Endodermal cell (in vitro differentiated cells): ENCODE measurements around the gene PHIP. TPM values are rescaled to one million over a fixed set of nuclear protein-coding genes. Genes with fewer than 3 reads are reported as not detected.
A peak's percentile ranks its signal among the peaks of the same experiment; 100 is the strongest.

Experiments used
- DNase-seq: peaks from one replicate; pipeline ENCODE4 v3.0.0-alpha.2; 2017
- H3K27ac ChIP-seq: 2 replicates; pipeline ENCODE4 v1.5.1; 2013; ENCODE audit warnings: mild to moderate bottlenecking, low read depth, low read length, moderate library complexity
- H3K27me3 ChIP-seq: 2 replicates; pipeline ENCODE4 v1.6.1; 2013; ENCODE audit warnings: mild to moderate bottlenecking, low read length, moderate library complexity; ENCODE audit not compliant: insufficient read depth, control insufficient read depth, poor library complexity, severe bottlenecking
- H3K36me3 ChIP-seq: 2 replicates; pipeline ENCODE4 v1.7.0; 2013; ENCODE audit warnings: mild to moderate bottlenecking, low read length, moderate library complexity; ENCODE audit not compliant: control insufficient read depth, insufficient read depth
- H3K4me1 ChIP-seq: one replicate; pipeline ENCODE4 v1.7.0; 2013; ENCODE audit warnings: low read length; ENCODE audit not compliant: control insufficient read depth, insufficient read depth
- H3K4me3 ChIP-seq: 2 replicates; pipeline ENCODE4 v1.5.1; 2013; ENCODE audit warnings: mild to moderate bottlenecking, low read length, moderate library complexity
- H3K9ac ChIP-seq: 2 replicates; pipeline ENCODE4 v1.6.1; 2013; ENCODE audit warnings: mild to moderate bottlenecking, low read length, moderate library complexity; ENCODE audit not compliant: poor library complexity, severe bottlenecking; ENCODE audit errors: extremely low read depth
- H3K9me3 ChIP-seq: 2 replicates; pipeline ENCODE4 v1.6.1; 2013; ENCODE audit warnings: mild to moderate bottlenecking, low read length, moderate library complexity; ENCODE audit not compliant: control insufficient read depth
- H3K27ac Mint-ChIP-seq: 2 replicates; pipeline ENCODE4 v1.8.0; 2020; ENCODE audit warnings: mixed read lengths
- H3K27me3 Mint-ChIP-seq: 2 replicates; pipeline ENCODE4 v1.8.0; 2021; ENCODE audit warnings: mild to moderate bottlenecking, mixed read lengths; ENCODE audit not compliant: insufficient read depth
- H3K36me3 Mint-ChIP-seq: 2 replicates; pipeline ENCODE4 v1.8.0; 2020; ENCODE audit warnings: low read depth, mixed read lengths
- H3K4me1 Mint-ChIP-seq: 2 replicates; pipeline ENCODE4 v1.8.0; 2020; ENCODE audit warnings: mixed read lengths
- H3K4me3 Mint-ChIP-seq: 2 replicates; pipeline ENCODE4 v1.8.0; 2020; ENCODE audit warnings: mild to moderate bottlenecking, moderate library complexity, mixed read lengths
- H3K9me3 Mint-ChIP-seq: 2 replicates; pipeline ENCODE4 v1.8.0; 2020; ENCODE audit warnings: mild to moderate bottlenecking, mixed read lengths
- WGBS, 2 experiments: methylation state at CpG; one replicate each; pipeline versions ENCODE4 v1.1.5 to v1.1.7; 2013; ENCODE audit warnings: missing lambda C conversion rate in 2 of 2, mixed read lengths in 1 of 2; ENCODE audit not compliant: insufficient coverage in 1 of 2, insufficient read length in 1 of 2; 5-methylcytosine and 5-hydroxymethylcytosine counted together
- total RNA-seq, 2 donors: library from RNA; stranded (reverse); fragmentation: NEBNext Ultra II Directional in 1 of 2; extraction: Animal tissue kit (Norgen Biotek cat#: 25700) in 1 of 2; gene quantifications; 2 replicates in 1 of 2; 3 replicates in 1 of 2; pipeline ENCODE4 v1.2.1, GENCODE V29; 2021
- TF ChIP-seq, protein P1 (sequence below): fragments of 200-600 bp; sonication (generic); conservative IDR thresholded peaks from 2 replicates; pipeline ENCODE4 v1.5.0; 2021; ENCODE audit warnings: antibody characterized with exemption, mild to moderate bottlenecking

PHIP gene
- total RNA-seq, 2 donors from 2014 or later, result 49.8 to 59.7 TPM

DNA sequence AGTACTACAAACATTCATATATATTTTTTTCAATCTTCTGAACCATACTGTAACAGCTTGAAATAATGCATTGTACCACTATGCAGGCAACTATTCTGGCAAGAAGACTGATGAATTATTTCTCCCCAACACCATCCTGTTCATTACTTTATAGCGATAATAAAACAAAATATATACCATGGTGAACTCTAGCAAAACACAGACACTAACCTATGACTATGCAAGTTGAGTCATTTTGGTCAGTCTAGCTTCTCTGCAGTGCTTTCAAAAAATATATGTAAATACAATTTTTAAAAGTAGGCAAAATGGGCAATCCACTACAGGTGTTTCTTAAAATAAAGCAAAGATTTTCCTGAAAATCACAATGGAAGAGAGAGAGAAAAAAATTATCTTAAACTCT is 20.3 kb downstream of the PHIP start:
- no peak overlapping the region for H3K27ac Mint-ChIP-seq
- Histone ChIP-seq H3K36me3 (peaks cover 83% of the 10 kb centered on the region), H3K27me3 (no peaks in the 10 kb centered on the region), H3K9ac (no peak overlapping the region), H3K4me3 (no peak overlapping the region), H3K27ac (no peak overlapping the region), H3K4me1 (no peaks in the 10 kb centered on the region), H3K9me3 (peaks cover 13% of the 10 kb centered on the region)
- no peak overlapping the region for H3K4me3 Mint-ChIP-seq
- TF ChIP-seq, protein P1, sequence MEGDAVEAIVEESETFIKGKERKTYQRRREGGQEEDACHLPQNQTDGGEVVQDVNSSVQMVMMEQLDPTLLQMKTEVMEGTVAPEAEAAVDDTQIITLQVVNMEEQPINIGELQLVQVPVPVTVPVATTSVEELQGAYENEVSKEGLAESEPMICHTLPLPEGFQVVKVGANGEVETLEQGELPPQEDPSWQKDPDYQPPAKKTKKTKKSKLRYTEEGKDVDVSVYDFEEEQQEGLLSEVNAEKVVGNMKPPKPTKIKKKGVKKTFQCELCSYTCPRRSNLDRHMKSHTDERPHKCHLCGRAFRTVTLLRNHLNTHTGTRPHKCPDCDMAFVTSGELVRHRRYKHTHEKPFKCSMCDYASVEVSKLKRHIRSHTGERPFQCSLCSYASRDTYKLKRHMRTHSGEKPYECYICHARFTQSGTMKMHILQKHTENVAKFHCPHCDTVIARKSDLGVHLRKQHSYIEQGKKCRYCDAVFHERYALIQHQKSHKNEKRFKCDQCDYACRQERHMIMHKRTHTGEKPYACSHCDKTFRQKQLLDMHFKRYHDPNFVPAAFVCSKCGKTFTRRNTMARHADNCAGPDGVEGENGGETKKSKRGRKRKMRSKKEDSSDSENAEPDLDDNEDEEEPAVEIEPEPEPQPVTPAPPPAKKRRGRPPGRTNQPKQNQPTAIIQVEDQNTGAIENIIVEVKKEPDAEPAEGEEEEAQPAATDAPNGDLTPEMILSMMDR, result no peak
- DNase-seq, result no peak
- H3K36me3 Mint-ChIP-seq, result peaks cover 61% of the 10 kb centered on the region
- no peaks in the 10 kb centered on the region for H3K27me3 Mint-ChIP-seq
- no peaks in the 10 kb centered on the region for H3K4me1 Mint-ChIP-seq
- peaks cover under 1% of the 10 kb centered on the region for H3K9me3 Mint-ChIP-seq
- WGBS, 2 experiments, result 100% methylated on average over 1 of the region's 1 CpG; no CpG with 5 or more reads in 1 of the 2 experiments

DNA sequence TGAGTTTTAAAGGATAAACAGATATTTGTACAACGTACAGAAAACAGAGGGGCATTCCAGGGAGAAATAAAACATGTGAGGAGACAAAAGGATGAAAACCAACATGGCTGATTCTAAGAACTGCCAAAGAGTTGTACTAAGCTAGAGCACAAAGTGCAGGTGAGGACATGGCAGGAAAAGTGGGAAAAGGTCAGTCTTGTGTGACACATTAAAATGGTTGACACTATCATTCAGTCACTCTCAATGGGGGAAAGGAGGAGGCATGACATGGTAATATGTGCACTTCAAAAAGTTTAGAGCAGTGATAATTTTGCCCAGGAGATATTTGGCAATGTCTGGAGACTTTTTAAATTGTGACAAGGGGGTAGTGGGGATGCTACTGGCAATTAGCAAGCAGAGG is 21.8 kb downstream of the PHIP start:
- Mint-ChIP-seq H3K4me3 (no peak overlapping the region), H3K9me3 (peaks cover 3% of the 10 kb centered on the region), H3K36me3 (peaks cover 73% of the 10 kb centered on the region), H3K27ac (no peak overlapping the region), H3K27me3 (no peaks in the 10 kb centered on the region), H3K4me1 (no peaks in the 10 kb centered on the region)
- peaks cover 21% of the 10 kb centered on the region for H3K9me3 ChIP-seq
- no peaks in the 10 kb centered on the region for H3K27me3 ChIP-seq
- no peak overlapping the region for H3K4me3 ChIP-seq
- TF ChIP-seq, protein P1, result no peak
- H3K4me1 ChIP-seq, result no peaks in the 10 kb centered on the region
- no peak for DNase-seq
- 95 to 100% methylated on average over 1 of the region's 1 CpG for WGBS, 2 experiments
- no peak overlapping the region for H3K27ac ChIP-seq
- no peak overlapping the region for H3K9ac ChIP-seq
- peaks cover 90% of the 10 kb centered on the region for H3K36me3 ChIP-seq

DNA sequence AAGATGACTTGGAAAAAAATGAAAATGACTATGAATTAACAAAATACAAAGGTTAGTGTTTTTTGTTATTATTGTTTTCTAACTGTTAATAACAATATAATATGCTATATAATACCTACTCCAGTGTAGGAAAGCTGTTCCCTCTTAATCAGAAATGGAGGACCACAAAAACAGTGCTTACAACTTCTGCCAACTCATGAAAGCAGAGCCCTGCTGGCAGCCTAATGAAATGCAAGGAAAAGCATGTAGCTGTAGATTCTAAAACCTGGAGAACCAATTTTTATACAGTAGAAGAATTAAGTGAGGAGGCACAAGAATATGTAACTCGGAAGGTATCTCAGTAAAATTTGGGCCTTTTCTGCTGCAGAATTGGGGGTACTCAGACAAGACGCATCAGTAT is 29.4 kb downstream of the PHIP start:
- Mint-ChIP-seq H3K36me3 (peaks cover 46% of the 10 kb centered on the region), H3K9me3 (peaks cover 3% of the 10 kb centered on the region), H3K27me3 (no peaks in the 10 kb centered on the region), H3K4me3 (no peak overlapping the region), H3K27ac (no peak overlapping the region), H3K4me1 (peaks cover 8% of the 10 kb centered on the region)
- Histone ChIP-seq H3K27ac (no peak overlapping the region), H3K27me3 (no peaks in the 10 kb centered on the region), H3K4me1 (no peaks in the 10 kb centered on the region), H3K36me3 (peaks cover 68% of the 10 kb centered on the region), H3K4me3 (no peak overlapping the region), H3K9ac (no peak overlapping the region), H3K9me3 (peaks cover 16% of the 10 kb centered on the region)
- DNase-seq, result peak; percentile 63
- TF ChIP-seq, protein P1, result peak; percentile 79
- WGBS, 2 experiments, result 83 to 96% methylated on average over 1 to 2 of the region's 2 CpGs
